Tibial artery (tissue), 4 donors: ENCODE measurements around the gene NDUFS8.

Source experiments
- DNase-seq, 2 donors: peaks; one replicate each; pipeline ENCODE4 v3.0.0-alpha.2; 2019
- H3K27ac ChIP-seq, 2 donors: fragments of 200-600 bp; sonication (generic) in 1 of 2; 1 replicate in 1 of 2; 2 replicates in 1 of 2; pipeline ENCODE4 v1.5.1; 2018 to 2019; ENCODE audit warnings: mild to moderate bottlenecking in 1 of 2
- H3K27me3 ChIP-seq, 2 donors: fragments of 200-600 bp; sonication (generic) in 1 of 2; one replicate each; pipeline versions ENCODE4 v1.5.1 to v1.6.0; 2016 to 2019
- H3K36me3 ChIP-seq, 3 donors: fragments of 200-600 bp; sonication (generic) in 2 of 3; one replicate each; pipeline ENCODE4 v1.5.1; 2016 to 2019; ENCODE audit warnings: mild to moderate bottlenecking in 2 of 3
- H3K4me1 ChIP-seq, 4 donors: fragments of 200-600 bp; sonication (generic) in 2 of 4; 1 replicate in 3 of 4; 2 replicates in 1 of 4; pipeline ENCODE4 v1.5.1; 2016 to 2019
- H3K4me3 ChIP-seq, 2 donors: fragments of 200-600 bp; sonication (generic) in 1 of 2; 1 replicate in 1 of 2; 2 replicates in 1 of 2; pipeline ENCODE4 v1.5.1; 2018 to 2019; ENCODE audit warnings: mild to moderate bottlenecking in 2 of 2
- H3K9me3 ChIP-seq, 3 donors: fragments of 200-600 bp; sonication (generic) in 1 of 3; one replicate each; pipeline ENCODE4 v1.5.1; 2016 to 2019
- intact Hi-C: fragments of 100-400 bp; cut with DNase I; formaldehyde crosslinking; loops from one replicate; pipeline ENCODE4 v1.15.0; 2023; ENCODE audit warnings: low total_unique reads
- TF ChIP-seq, protein P1 (sequence below), 2 experiments: fragments of 200-600 bp in 1 of 2; fragments of 450-650 bp in 1 of 2; IDR thresholded peaks; one replicate each; pipeline ENCODE4 v1.5.1; 2017 to 2019; ENCODE audit warnings: antibody characterized with exemption in 2 of 2, mild to moderate bottlenecking in 1 of 2, moderate library complexity in 1 of 2

Gene NDUFS8

DNA sequence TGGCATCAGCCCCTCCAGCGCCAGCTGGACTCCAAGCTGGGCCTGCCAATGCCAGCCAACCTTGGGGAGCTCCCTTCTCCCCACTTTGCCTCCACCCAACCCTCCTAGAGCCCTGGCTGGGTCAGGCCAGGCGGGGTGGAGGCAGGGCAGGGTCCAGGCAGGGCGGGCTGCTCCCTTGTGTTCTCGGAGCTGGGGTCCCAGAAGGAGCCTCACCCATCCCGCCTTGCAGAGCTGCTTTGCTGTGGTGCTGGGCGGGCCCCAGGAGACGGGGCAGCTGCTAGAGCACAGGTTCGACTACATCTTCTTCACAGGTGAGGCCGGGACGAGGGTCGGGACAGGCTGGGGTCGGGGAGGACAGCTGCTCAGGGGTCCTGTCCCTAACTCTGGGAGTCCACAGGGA, 11.0 kb upstream of the NDUFS8 start:
- no peak overlapping the region for H3K4me3 ChIP-seq
- no peak overlapping the region for H3K27ac ChIP-seq
- H3K27me3 ChIP-seq = no peaks in the 10 kb centered on the region
- TF ChIP-seq, protein P1, sequence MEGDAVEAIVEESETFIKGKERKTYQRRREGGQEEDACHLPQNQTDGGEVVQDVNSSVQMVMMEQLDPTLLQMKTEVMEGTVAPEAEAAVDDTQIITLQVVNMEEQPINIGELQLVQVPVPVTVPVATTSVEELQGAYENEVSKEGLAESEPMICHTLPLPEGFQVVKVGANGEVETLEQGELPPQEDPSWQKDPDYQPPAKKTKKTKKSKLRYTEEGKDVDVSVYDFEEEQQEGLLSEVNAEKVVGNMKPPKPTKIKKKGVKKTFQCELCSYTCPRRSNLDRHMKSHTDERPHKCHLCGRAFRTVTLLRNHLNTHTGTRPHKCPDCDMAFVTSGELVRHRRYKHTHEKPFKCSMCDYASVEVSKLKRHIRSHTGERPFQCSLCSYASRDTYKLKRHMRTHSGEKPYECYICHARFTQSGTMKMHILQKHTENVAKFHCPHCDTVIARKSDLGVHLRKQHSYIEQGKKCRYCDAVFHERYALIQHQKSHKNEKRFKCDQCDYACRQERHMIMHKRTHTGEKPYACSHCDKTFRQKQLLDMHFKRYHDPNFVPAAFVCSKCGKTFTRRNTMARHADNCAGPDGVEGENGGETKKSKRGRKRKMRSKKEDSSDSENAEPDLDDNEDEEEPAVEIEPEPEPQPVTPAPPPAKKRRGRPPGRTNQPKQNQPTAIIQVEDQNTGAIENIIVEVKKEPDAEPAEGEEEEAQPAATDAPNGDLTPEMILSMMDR (IDR thresholded peaks at IDR 0.05) = no peak
- peaks cover 5 to 8% (median 7%) of the 10 kb centered on the region in 3 donors for H3K36me3 ChIP-seq
- H3K9me3 ChIP-seq = no peaks in the 10 kb centered on the region
- DNase-seq = no peak
- intact Hi-C loops = no loop called here
- peaks cover 4 to 30% (median 18%) of the 10 kb centered on the region in 4 donors for H3K4me1 ChIP-seq

DNA sequence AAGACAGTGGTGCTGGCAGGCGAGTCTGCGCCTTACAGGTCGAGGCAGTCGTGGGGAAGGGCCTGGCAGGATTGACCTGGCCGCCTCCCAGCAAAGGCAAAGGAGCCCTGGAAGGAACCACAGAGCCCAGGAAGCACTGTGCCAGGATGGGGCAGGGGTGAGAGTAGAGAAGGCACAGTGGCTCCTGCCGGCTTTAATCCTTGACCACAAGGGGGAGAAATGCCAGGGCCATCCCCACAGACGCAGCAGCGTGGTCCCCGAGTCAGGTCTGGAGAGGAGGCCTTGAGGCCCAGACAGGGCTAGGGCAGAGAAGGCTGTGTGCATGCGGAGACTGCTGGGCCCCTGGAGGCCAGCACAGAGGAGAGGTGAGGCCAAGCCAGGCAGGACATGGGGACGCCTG, 9.9 kb upstream of the NDUFS8 start:
- Histone ChIP-seq H3K4me3 (no peak overlapping the region), H3K9me3 (no peaks in the 10 kb centered on the region), H3K27me3 (no peaks in the 10 kb centered on the region), H3K27ac (no peak overlapping the region), H3K36me3 (peaks cover 5 to 18% (median 17%) of the 10 kb centered on the region in 3 donors), H3K4me1 (peaks cover 0 to 20% (median 9%) of the 10 kb centered on the region in 4 donors)
- TF ChIP-seq, protein P1 (IDR thresholded peaks at IDR 0.05) = no peak
- no peak for DNase-seq
- intact Hi-C loops = no loop called here

DNA sequence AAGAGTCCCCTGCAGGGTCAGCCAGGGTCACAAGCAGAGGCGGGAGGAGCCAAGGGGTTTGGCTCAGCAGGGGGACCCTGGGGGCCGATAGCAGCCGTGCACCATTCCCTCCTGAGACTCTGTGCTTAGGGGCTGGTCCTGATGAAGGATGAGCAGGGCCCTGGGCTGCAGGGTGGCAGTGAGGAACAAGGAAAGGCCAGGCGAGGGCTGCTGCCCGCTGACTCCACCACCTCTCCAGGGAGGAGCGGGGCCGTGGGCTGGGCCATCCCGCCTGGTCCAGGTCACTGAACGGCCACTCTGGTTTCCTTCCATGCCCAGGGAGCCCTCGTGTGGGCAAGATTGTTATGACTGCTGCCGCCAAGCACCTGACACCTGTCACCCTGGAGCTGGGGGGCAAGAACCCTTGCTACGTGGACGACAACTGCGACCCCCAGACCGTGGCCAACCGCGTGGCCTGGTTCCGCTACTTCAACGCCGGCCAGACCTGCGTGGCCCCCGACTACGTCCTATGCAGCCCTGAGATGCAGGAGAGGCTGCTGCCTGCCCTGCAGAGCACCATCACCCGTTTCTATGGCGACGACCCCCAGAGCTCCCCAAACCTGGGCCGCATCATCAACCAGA, 9.2 kb upstream of the NDUFS8 start:
- Histone ChIP-seq H3K4me3 (no peak overlapping the region), H3K36me3 (peaks cover 5 to 23% (median 17%) of the 10 kb centered on the region in 3 donors), H3K9me3 (no peaks in the 10 kb centered on the region), H3K4me1 (peaks cover 0 to 19% (median 9%) of the 10 kb centered on the region in 4 donors), H3K27ac (no peak overlapping the region), H3K27me3 (no peaks in the 10 kb centered on the region)
- no peak for DNase-seq
- TF ChIP-seq, protein P1 (IDR thresholded peaks at IDR 0.05) = no peak
- intact Hi-C loops = no loop called here

DNA sequence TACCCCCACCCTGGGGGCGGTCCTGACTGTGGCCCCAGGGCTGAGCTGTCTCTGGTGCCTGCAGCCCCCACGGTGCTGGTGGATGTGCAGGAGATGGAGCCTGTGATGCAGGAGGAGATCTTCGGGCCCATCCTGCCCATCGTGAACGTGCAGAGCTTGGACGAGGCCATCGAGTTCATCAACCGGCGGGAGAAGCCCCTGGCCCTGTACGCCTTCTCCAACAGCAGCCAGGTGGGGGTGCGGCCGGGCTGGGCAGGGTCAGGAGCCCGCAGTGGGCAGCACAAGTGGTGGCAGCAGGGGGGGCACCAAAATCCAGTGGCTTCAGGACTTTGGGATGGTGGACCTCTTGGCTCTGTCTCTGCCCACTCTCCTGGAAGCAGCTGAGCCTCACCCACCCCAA, 8.0 kb upstream of the NDUFS8 start:
- Histone ChIP-seq H3K36me3 (peaks cover 5 to 23% (median 17%) of the 10 kb centered on the region in 3 donors), H3K4me1 (peaks cover 0 to 6% (median under 1%) of the 10 kb centered on the region in 4 donors), H3K9me3 (no peaks in the 10 kb centered on the region), H3K27me3 (no peaks in the 10 kb centered on the region), H3K4me3 (no peak overlapping the region), H3K27ac (no peak overlapping the region)
- DNase-seq = no peak
- intact Hi-C loops = no loop called here
- TF ChIP-seq, protein P1 (IDR thresholded peaks at IDR 0.05) = no peak

DNA sequence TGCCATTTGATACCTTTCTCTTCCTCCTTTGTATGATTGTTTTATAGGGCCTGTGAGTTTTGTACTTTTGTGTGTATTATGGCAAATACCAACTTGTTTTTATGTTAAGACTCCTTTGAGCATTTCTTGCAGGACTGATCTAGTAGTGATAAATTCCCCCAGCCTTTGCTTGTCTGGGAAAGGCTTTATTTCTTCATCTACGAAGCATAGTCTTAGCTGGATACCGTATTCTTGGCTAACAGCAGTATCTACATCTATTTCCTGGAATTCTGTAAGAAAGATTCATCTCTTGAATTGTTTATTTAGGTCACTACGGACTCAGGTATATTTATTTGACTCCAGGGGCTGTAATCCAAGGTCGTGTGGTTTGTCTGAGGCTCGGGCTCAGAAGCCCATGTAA, 6.0 kb upstream of the NDUFS8 start:
- Histone ChIP-seq H3K9me3 (no peaks in the 10 kb centered on the region), H3K27me3 (no peaks in the 10 kb centered on the region), H3K27ac (no peak overlapping the region), H3K4me3 (no peak overlapping the region), H3K4me1 (peaks cover 0 to 3% (median 2%) of the 10 kb centered on the region in 4 donors), H3K36me3 (peaks cover 5 to 23% (median 17%) of the 10 kb centered on the region in 3 donors)
- TF ChIP-seq, protein P1 (IDR thresholded peaks at IDR 0.05) = no peak
- intact Hi-C loops = no loop called here
- DNase-seq = no peak
